HepG2 (cell line): ENCODE results near the gene TXNDC12. TPM values are rescaled to one million over a fixed set of nuclear protein-coding genes. Genes with fewer than 3 reads are reported as not detected.
A peak's percentile ranks its signal among the peaks of the same experiment; 100 is the strongest.

Source experiments
- AKAP8 ChIP-seq: sonication (generic); formaldehyde crosslinking; IDR thresholded peaks from 2 replicates; pipeline ENCODE4 v1.5.1; 2020; ENCODE audit warnings: mild to moderate bottlenecking, missing genetic modification reagents
- EZH2 ChIP-seq: conservative IDR thresholded peaks from 2 replicates; pipeline ENCODE4 v1.6.1; 2012; ENCODE audit warnings: mild to moderate bottlenecking, low read depth, low read length, moderate library complexity
- FOSL1 ChIP-seq: sonication (generic); formaldehyde crosslinking; IDR thresholded peaks from 2 replicates; pipeline ENCODE4 v1.9.0; 2021; ENCODE audit warnings: missing genetic modification reagents, borderline replicate concordance
- FOXP1 ChIP-seq, 2 experiments: fragments of 450-650 bp in 1 of 2; IDR thresholded peaks; 2 replicates each; pipeline ENCODE4 v1.6.1; 2017 to 2018; ENCODE audit warnings: antibody characterized with exemption in 1 of 2
- KLF6 ChIP-seq: IDR thresholded peaks from 2 replicates; pipeline ENCODE4 v1.8.0; 2016; ENCODE audit warnings: missing biosample characterization, missing genetic modification reagents
- MYNN ChIP-seq: sonication (generic); formaldehyde crosslinking; IDR thresholded peaks from 2 replicates; pipeline ENCODE4 v1.4.0; 2020; ENCODE audit warnings: mild to moderate bottlenecking, low read depth, missing genetic modification reagents
- NFYB ChIP-seq: sonication (generic); formaldehyde crosslinking; IDR thresholded peaks from 2 replicates; pipeline ENCODE4 v1.4.0; 2020; ENCODE audit warnings: missing genetic modification reagents
- NR2F1 ChIP-seq, 2 experiments: fragments of 450-650 bp in 1 of 2; formaldehyde crosslinking in 1 of 2; IDR thresholded peaks; 2 replicates each; pipeline versions ENCODE4 v1.5.0 to v1.6.1; 2016 to 2020; ENCODE audit warnings: mild to moderate bottlenecking in 1 of 2, missing compliant biosample characterization in 1 of 2, missing genetic modification reagents in 1 of 2, moderate library complexity in 1 of 2
- SNAI1 ChIP-seq: sonication (generic); formaldehyde crosslinking; IDR thresholded peaks from 2 replicates; pipeline ENCODE4 v1.5.0; 2020; ENCODE audit warnings: mild to moderate bottlenecking, missing genetic modification reagents, borderline replicate concordance
- SRF ChIP-seq: IDR thresholded peaks from 2 replicates; pipeline ENCODE4 v1.6.1; 2011; ENCODE audit warnings: mild to moderate bottlenecking, low read depth, low read length, moderate library complexity
- TARDBP ChIP-seq: sonication (generic); formaldehyde crosslinking; IDR thresholded peaks from 2 replicates; pipeline ENCODE4 v1.8.0; 2022; ENCODE audit warnings: mild to moderate bottlenecking, missing genetic modification reagents
- TCF7L2 ChIP-seq: IDR thresholded peaks from 2 replicates; pipeline ENCODE4 v1.6.1; 2011; ENCODE audit warnings: mild to moderate bottlenecking, low read depth, low read length, moderate library complexity
- ZBTB42 ChIP-seq: sonication (generic); formaldehyde crosslinking; IDR thresholded peaks from 2 replicates; pipeline ENCODE4 v1.5.0; 2020; ENCODE audit warnings: mild to moderate bottlenecking, missing genetic modification reagents
- ZNF136 ChIP-seq: sonication (generic); formaldehyde crosslinking; IDR thresholded peaks from 2 replicates; pipeline ENCODE4 v1.8.1; 2022; ENCODE audit warnings: low read depth, mild to moderate bottlenecking, moderate library complexity, missing genetic modification reagents
- ZNF235 ChIP-seq: sonication (generic); formaldehyde crosslinking; IDR thresholded peaks from 2 replicates; pipeline ENCODE4 v1.8.1; 2023; ENCODE audit warnings: mild to moderate bottlenecking, missing genetic modification reagents, borderline replicate concordance
- ZNF264 ChIP-seq: sonication (generic); formaldehyde crosslinking; IDR thresholded peaks from 2 replicates; pipeline ENCODE4 v1.4.0; 2020; ENCODE audit warnings: missing genetic modification reagents
- ZNF460 ChIP-seq: sonication (generic); formaldehyde crosslinking; IDR thresholded peaks from 2 replicates; pipeline ENCODE4 v1.5.1; 2020; ENCODE audit warnings: missing genetic modification reagents, mild to moderate bottlenecking, borderline replicate concordance
- ZNF570 ChIP-seq: sonication (generic); formaldehyde crosslinking; IDR thresholded peaks from 2 replicates; pipeline ENCODE4 v1.4.0; 2020; ENCODE audit warnings: mild to moderate bottlenecking, missing genetic modification reagents, borderline replicate concordance
- polyA plus RNA-seq, 8 experiments: library from polyadenylated mRNA; depleted of rRNA in 3 of 8; stranded (reverse) in 7 of 8; unstranded in 1 of 8; fragments of >200 nt; fragmentation: Illumina TruSeq in 4 of 8; extraction: Trizol in 4 of 8; gene quantifications; 2 replicates each; pipeline versions ENCODE4 v1.2.1 to v1.2.3, GENCODE V29; 2011 to 2016; ENCODE audit warnings: low read depth in 4 of 8, missing spikeins in 1 of 8, mixed read lengths in 1 of 8; ENCODE audit not compliant: insufficient read depth in 1 of 8
- total RNA-seq, 5 experiments: library from RNA; depleted of rRNA; stranded (reverse); fragments of >200 nt; fragmentation: Illumina TruSeq; extraction: Trizol; gene quantifications; 2 replicates each; pipeline ENCODE4 v1.2.3, GENCODE V29; 2016; ENCODE audit warnings: low read depth in 1 of 5
- TF ChIP-seq, protein P1 (sequence below): sonication (generic); formaldehyde crosslinking; IDR thresholded peaks from 2 replicates; pipeline ENCODE4 v1.5.0; 2020; ENCODE audit warnings: missing genetic modification reagents
- TF ChIP-seq, protein P2 (sequence below): IDR thresholded peaks from 2 replicates; pipeline ENCODE4 v1.6.1; 2016; ENCODE audit warnings: low read depth, borderline replicate concordance
- TF ChIP-seq, protein P3 (sequence below): IDR thresholded peaks from 2 replicates; pipeline ENCODE4 v1.6.1; 2016; ENCODE audit warnings: low read depth
- TF ChIP-seq, protein P4 (sequence below): sonication (generic); formaldehyde crosslinking; IDR thresholded peaks from 2 replicates; pipeline ENCODE4 v1.9.0; 2021; ENCODE audit warnings: missing genetic modification reagents, mild to moderate bottlenecking, borderline replicate concordance
- TF ChIP-seq, protein P5 (sequence below): sonication (generic); formaldehyde crosslinking; IDR thresholded peaks from 2 replicates; pipeline ENCODE4 v1.4.0; 2020; ENCODE audit warnings: mild to moderate bottlenecking, missing genetic modification reagents, borderline replicate concordance

The TXNDC12 gene
- total and polyA plus RNA-seq, 2 of the 13 experiments (the other 11 are each of a cell fraction or from before 2014, with no cell fraction given) = 65.6 to 67.2 TPM

DNA sequence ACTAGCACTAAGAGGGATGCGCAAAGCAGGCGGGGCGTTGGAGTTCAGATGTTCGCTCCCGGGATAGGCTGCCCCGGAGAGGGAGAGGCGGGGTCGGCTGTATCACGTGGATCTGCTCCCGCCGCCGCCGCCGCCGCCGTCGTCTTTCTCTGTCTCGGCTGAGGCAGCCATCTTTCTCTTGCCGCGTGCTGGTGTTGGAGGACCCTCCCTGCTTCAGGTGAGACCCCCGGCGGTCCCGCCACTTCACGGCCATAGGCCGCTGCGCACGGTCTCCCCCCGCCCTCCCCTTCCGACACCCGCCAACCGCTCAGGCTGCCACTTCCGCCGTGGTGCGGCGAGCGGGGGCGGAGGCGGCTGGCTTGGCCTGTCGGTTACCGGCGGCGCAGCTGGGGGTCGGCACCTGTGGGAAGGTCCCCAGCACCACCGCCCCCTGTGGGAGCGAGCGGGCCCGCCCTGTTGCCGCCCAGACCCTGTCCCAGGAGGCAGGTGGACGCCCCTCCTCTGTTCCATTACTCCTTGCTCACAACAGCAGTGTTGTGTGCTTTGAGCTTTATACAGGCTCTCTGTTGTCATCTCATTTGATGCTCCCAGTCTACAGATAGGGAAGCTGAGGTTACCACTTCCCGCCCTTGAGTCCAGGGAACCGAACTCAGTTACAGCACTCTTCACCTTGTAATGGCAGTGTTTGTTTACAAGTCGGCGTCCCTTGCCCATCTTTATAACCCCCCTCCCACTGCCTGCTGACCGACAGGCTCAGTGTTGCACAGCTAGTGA is 1.4 kb upstream of the TXNDC12 start, which contains the start of gene BTF3L4 (continued):
- TF ChIP-seq, protein P1, sequence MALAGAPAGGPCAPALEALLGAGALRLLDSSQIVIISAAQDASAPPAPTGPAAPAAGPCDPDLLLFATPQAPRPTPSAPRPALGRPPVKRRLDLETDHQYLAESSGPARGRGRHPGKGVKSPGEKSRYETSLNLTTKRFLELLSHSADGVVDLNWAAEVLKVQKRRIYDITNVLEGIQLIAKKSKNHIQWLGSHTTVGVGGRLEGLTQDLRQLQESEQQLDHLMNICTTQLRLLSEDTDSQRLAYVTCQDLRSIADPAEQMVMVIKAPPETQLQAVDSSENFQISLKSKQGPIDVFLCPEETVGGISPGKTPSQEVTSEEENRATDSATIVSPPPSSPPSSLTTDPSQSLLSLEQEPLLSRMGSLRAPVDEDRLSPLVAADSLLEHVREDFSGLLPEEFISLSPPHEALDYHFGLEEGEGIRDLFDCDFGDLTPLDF = peak; percentile 81; the same call in 1 of the 2 replicates
- peak; percentile 32; the same call in 1 of the 2 replicates for TF ChIP-seq ZNF136 (CRISPR knock-in tag)
- no peak for TF ChIP-seq ZNF570 (CRISPR knock-in tag)
- TF ChIP-seq, protein P2, sequence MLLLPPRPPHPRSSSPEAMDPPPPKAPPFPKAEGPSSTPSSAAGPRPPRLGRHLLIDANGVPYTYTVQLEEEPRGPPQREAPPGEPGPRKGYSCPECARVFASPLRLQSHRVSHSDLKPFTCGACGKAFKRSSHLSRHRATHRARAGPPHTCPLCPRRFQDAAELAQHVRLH (CRISPR knock-in tag) = peak; percentile 60; the same call in 1 of the 2 replicates
- TF ChIP-seq, protein P3, sequence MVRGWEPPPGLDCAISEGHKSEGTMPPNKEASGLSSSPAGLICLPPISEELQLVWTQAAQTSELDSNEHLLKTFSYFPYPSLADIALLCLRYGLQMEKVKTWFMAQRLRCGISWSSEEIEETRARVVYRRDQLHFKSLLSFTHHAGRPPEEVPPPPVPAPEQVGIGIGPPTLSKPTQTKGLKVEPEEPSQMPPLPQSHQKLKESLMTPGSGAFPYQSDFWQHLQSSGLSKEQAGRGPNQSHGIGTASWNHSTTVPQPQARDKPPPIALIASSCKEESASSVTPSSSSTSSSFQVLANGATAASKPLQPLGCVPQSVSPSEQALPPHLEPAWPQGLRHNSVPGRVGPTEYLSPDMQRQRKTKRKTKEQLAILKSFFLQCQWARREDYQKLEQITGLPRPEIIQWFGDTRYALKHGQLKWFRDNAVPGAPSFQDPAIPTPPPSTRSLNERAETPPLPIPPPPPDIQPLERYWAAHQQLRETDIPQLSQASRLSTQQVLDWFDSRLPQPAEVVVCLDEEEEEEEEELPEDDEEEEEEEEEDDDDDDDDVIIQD = no peak
- TF ChIP-seq, protein P4, sequence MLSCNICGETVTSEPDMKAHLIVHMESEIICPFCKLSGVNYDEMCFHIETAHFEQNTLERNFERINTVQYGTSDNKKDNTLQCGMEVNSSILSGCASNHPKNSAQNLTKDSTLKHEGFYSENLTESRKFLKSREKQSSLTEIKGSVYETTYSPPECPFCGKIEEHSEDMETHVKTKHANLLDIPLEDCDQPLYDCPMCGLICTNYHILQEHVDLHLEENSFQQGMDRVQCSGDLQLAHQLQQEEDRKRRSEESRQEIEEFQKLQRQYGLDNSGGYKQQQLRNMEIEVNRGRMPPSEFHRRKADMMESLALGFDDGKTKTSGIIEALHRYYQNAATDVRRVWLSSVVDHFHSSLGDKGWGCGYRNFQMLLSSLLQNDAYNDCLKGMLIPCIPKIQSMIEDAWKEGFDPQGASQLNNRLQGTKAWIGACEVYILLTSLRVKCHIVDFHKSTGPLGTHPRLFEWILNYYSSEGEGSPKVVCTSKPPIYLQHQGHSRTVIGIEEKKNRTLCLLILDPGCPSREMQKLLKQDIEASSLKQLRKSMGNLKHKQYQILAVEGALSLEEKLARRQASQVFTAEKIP (CRISPR knock-in tag) = no peak
- no peak for TF ChIP-seq NR2F1 (CRISPR knock-in tag; IDR thresholded peaks at IDR 0.05)
- no peak for TF ChIP-seq AKAP8 (CRISPR knock-in tag)
- TF ChIP-seq TARDBP = peak; percentile 49; the same call in 1 of the 2 replicates
- no peak for TF ChIP-seq ZNF235
- no peak for TF ChIP-seq TCF7L2
- peak; percentile 80; the same call in 1 of the 2 replicates for TF ChIP-seq KLF6 (CRISPR knock-in tag)
- no peak for TF ChIP-seq MYNN (CRISPR knock-in tag)
- no peak for TF ChIP-seq EZH2
- no peak for TF ChIP-seq ZNF264 (CRISPR knock-in tag)
- TF ChIP-seq ZBTB42 (CRISPR knock-in tag) = no peak
- peak; percentile 69 for TF ChIP-seq NFYB (CRISPR knock-in tag)
- no peak for TF ChIP-seq FOSL1
- 0 out of 2 replicates have a peak, but pooled peaks have one; percentile 20 for TF ChIP-seq SNAI1
- no peak; the same call in 1 of the 2 replicates for TF ChIP-seq ZNF460 (CRISPR knock-in tag)
- TF ChIP-seq SRF = no peak
- no peak for TF ChIP-seq FOXP1 (IDR thresholded peaks at IDR 0.05)
- TF ChIP-seq FOXP1 (CRISPR knock-in tag; IDR thresholded peaks at IDR 0.05) = peak; percentile 31; the same call in 1 of the 2 replicates
- TF ChIP-seq, protein P5, sequence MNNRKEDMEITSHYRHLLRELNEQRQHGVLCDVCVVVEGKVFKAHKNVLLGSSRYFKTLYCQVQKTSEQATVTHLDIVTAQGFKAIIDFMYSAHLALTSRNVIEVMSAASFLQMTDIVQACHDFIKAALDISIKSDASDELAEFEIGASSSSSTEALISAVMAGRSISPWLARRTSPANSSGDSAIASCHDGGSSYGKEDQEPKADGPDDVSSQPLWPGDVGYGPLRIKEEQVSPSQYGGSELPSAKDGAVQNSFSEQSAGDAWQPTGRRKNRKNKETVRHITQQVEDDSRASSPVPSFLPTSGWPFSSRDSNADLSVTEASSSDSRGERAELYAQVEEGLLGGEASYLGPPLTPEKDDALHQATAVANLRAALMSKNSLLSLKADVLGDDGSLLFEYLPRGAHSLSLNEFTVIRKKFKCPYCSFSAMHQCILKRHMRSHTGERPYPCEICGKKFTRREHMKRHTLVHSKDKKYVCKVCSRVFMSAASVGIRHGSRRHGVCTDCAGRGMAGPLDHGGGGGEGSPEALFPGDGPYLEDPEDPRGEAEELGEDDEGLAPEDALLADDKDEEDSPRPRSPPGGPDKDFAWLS (CRISPR knock-in tag) = no peak
